GM12801 (cell line): Measurements from ENCODE around the gene ZNF521.

ENCODE experiments used
- TF ChIP-seq, protein P1 (sequence below): IDR thresholded peaks from one replicate; pipeline ENCODE4 v1.5.1; 2011; ENCODE audit warnings: control low read depth; ENCODE audit not compliant: insufficient read length; ENCODE audit errors: extremely low read depth

The ZNF521 gene

DNA sequence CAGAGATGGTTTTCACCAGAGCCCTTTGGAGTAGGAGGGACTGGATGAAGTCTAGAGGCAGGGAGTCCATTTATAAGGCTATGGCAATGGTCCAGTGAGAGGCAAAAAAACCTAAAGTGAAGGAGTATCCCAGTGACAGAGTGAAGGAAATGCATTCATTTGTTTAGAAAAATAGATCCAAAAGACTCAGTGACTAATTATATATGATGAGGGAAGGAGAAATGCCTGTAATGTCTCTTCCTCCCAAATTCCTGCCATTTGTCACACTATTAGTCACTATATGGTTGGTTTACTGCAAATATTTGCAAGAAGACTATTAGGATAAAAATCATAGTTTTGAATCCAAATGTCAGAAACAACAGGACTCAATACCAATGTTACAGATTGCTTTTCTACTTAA, 104.2 kb downstream of the ZNF521 start:
- TF ChIP-seq, protein P1, sequence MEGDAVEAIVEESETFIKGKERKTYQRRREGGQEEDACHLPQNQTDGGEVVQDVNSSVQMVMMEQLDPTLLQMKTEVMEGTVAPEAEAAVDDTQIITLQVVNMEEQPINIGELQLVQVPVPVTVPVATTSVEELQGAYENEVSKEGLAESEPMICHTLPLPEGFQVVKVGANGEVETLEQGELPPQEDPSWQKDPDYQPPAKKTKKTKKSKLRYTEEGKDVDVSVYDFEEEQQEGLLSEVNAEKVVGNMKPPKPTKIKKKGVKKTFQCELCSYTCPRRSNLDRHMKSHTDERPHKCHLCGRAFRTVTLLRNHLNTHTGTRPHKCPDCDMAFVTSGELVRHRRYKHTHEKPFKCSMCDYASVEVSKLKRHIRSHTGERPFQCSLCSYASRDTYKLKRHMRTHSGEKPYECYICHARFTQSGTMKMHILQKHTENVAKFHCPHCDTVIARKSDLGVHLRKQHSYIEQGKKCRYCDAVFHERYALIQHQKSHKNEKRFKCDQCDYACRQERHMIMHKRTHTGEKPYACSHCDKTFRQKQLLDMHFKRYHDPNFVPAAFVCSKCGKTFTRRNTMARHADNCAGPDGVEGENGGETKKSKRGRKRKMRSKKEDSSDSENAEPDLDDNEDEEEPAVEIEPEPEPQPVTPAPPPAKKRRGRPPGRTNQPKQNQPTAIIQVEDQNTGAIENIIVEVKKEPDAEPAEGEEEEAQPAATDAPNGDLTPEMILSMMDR: no peak

DNA sequence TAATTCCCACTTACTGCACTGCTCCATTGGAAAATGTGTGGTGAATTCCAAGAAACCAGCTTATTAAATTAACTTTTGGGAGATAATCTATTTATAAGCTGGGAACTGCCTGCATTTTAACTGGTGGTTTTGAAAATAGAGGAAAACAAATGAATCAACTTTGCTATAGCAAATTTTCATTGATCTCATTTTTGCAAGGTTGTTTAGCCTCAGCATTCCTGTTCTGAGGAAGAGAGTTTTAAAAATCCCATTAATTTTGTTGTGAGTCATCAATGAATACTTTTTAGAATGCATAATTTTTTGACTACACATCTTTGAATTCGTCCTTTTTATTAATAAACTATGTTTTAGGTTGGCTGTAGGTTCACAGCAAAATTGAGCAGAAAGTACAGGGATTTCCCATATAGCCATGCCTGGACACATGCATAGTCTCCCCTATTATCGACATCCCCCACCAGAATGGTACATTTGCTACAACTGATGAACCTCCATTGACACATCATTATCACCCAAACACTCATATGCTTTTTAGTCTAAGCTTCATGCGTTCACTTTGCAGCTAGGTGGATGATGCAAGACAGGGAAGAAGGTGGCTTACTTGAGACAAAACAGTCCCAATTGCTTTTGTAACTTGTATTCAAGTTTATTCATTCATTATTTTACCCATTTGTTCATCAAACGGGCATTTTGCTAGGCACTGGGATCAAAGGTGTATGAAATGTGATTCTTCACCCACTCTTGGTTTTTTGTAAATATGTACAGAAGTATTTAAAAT, 106.9 kb downstream of the ZNF521 start:
- TF ChIP-seq, protein P1: no peak

DNA sequence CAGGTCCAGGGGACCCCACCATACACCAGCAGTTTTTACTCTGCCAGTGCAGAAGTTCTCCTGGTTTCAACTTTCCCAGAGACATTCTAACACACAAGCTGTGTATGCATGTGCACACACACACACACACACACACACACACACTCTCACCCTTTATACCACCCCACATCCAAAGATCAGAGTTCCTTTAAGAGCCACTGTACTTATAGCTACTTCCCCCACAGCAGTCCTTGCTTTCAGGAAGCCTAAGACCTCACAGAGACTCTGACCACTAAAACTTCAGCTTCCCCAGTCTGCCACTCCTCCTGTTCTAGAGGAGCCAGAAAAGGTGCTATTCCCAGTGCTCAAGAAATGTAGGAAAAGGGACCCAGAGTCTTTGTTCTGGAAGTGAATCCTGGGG, 107.8 kb downstream of the ZNF521 start:
- TF ChIP-seq, protein P1: no peak

DNA sequence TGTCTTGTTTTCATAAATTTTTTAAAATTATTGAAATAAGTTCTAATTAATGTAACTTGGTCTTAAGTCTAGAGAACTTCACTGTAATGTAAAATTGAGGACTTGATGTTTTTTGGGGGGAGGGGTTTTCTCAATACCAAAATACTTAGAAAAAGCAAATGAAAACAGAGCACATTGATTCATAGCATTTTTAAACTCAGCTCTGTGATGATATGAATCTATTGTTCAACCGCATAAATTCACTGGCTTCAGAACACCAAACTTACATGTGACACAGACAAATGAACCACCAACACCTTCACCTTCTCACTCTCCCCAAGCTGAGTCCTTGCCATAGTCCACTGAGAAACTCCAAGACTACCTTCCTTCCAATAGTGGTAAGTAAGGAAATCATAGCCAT, 108.2 kb downstream of the ZNF521 start:
- TF ChIP-seq, protein P1: no peak

DNA sequence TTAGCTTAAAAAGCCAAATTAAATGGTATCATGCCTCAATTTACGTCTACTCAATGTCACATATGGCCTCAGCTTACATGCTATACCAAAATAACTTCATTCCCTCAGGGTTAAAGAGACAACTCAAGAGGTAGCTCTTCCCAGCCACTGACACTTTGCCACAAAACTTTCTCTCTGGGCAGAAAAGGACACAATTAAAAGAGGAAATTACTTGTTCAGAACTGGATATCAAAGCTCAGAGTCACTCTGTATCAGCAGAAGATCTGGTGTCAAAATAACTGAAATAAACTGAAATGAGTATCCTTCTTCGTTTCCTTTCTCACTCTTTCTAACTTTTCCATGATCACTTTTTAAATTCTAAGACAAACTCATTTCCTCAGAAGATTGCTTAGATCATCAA, 108.7 kb downstream of the ZNF521 start:
- TF ChIP-seq, protein P1: no peak

DNA sequence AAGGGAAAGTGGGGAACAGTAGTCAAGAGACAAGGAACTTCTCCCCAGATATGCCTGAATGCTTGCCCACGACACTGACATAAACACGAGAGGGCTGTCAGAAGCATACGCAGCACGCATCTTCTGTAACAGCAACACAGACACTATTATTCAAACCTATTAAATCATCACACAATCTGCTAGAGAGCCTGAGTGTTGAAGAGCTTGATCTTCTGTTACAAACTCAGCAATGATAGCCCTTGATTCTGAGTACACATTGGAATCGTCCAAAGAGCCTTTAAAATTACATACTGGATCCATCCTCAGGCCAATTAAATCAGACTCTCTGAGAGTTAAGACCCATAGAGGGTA, 111.6 kb downstream of the ZNF521 start:
- TF ChIP-seq, protein P1: no peak

DNA sequence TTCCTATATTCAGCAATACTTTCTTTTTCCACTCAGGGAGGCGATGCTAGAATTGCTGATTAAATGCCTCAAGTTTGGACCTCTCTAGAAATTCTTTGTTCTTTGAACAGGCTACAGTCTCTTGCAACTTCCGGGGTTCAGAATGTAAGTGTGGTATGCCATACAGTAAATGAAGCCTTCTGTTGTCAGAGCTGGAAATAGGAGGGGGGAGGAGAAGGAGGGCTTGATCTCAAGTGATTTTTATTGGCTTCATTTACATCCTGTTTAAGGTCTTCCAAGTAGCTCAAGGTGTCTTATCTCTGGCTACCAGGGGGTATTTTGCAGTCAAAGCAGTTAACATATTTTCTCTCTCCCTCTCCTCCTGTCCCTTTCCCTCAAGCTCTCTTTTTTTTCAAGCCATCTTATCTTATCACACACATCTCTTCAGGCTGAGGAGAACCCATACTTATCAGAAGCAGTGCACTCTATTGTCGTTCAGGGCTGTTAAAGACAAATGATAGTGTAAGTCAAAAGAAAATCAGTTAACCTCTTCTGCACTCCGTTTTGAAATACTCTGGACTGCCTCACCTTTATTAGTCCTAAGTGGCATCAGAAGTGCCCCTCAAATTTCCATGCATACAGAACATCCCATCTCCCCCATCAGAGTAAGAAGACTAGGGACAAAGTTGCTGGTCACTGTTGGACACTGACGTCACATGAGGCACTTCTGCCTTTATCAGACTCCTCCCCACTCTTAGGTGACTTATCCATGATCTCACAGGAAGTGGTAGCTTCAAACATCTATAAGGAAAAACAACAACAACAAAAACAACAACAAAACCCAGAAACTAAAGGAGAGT, 112.2 kb downstream of the ZNF521 start:
- TF ChIP-seq, protein P1: no peak
